Activated CD8-positive, alpha-beta T cell treated with anti-CD3 and anti-CD28 coated beads for 36 hours (primary cell): ENCODE results near the gene GPR161. TPM values are rescaled to one million over a fixed set of nuclear protein-coding genes. Genes with fewer than 3 reads are reported as not detected.

ENCODE experiments used
- ATAC-seq: fragments of 200-7000 bp; cut with Tn5 transposase; one replicate; pipeline ENCODE4 v1.10.0; 2021; ENCODE audit warnings: mild to moderate bottlenecking, moderate library complexity
- CTCF ChIA-PET: fragments of 350-600 bp; sonication (Branson Sonifier 250); formaldehyde crosslinking; loops from one replicate; lab custom pipeline; 2021; ENCODE audit warnings: antibody characterized with exemption; lab: Charles Lee
- POLR2A ChIA-PET: fragments of 350-600 bp; sonication (Branson Sonifier 250); formaldehyde crosslinking; loops from one replicate; lab custom pipeline; 2021; ENCODE audit warnings: antibody characterized with exemption; lab: Charles Lee
- DNase-seq: peaks from one replicate; pipeline ENCODE4 v3.0.0-alpha.2; 2020
- H3K27ac Mint-ChIP-seq: one replicate; pipeline ENCODE4 v1.8.0; 2021; ENCODE audit warnings: mild to moderate bottlenecking, mixed read lengths
- H3K27me3 Mint-ChIP-seq: one replicate; pipeline ENCODE4 v1.8.0; 2021; ENCODE audit warnings: mixed read lengths
- H3K36me3 Mint-ChIP-seq: one replicate; pipeline ENCODE4 v1.8.0; 2021; ENCODE audit warnings: low read depth, mixed read lengths
- H3K4me1 Mint-ChIP-seq: one replicate; pipeline ENCODE4 v1.8.0; 2021; ENCODE audit warnings: low read depth, mixed read lengths
- H3K4me3 Mint-ChIP-seq: one replicate; pipeline ENCODE4 v1.8.0; 2021; ENCODE audit warnings: mild to moderate bottlenecking, moderate library complexity, mixed read lengths
- H3K9me3 Mint-ChIP-seq: one replicate; pipeline ENCODE4 v1.8.0; 2021; ENCODE audit warnings: mixed read lengths
- intact Hi-C: fragments of 100-400 bp; cut with micrococcal nuclease; formaldehyde crosslinking; loops from one replicate; pipeline ENCODE4 v1.10.0; 2022
- total RNA-seq, 2 experiments: library from RNA; stranded (reverse); gene quantifications; one replicate each; pipeline ENCODE4 v1.2.3, GENCODE V29; 2021
- TF ChIP-seq, protein P1 (sequence below): fragments of 200-600 bp; IDR thresholded peaks from one replicate; pipeline ENCODE4 v1.8.0; 2022; ENCODE audit warnings: antibody characterized with exemption, mild to moderate bottlenecking

GPR161 gene
- total RNA-seq, 2 experiments from 2014 or later = 0.16 to 0.20 TPM

- POLR2A ChIA-PET = no interaction called here
- intact Hi-C loops = no loop called here
- ATAC-seq = no peak
Measured at GRCh38 chr1:168102487-168102886, 34.2 kb downstream of the GPR161 start.

GRCh38 chr1:168101336-168101735 lies 35.4 kb downstream of the GPR161 start:
- intact Hi-C loops = no loop called here
- H3K27me3 Mint-ChIP-seq = no peaks in the 10 kb centered on the region
- H3K9me3 Mint-ChIP-seq = no peaks in the 10 kb centered on the region
- CTCF ChIA-PET = interaction anchor here (8.3 kb wide), 1 partner anchor 18 kb away, joined by 52 read pairs; no protein-coding TSS in a partner anchor
- DNase-seq (no peak), ATAC-seq (no peak)
- H3K27ac Mint-ChIP-seq = no peak overlapping the region
- H3K4me1 Mint-ChIP-seq = no peaks in the 10 kb centered on the region
- no peaks in the 10 kb centered on the region for H3K36me3 Mint-ChIP-seq
- POLR2A ChIA-PET = interaction anchor here (1.2 kb wide), 1 partner anchor 14 kb away, joined by 3 read pairs; no protein-coding TSS in a partner anchor
- no peak overlapping the region for H3K4me3 Mint-ChIP-seq
- TF ChIP-seq, protein P1, sequence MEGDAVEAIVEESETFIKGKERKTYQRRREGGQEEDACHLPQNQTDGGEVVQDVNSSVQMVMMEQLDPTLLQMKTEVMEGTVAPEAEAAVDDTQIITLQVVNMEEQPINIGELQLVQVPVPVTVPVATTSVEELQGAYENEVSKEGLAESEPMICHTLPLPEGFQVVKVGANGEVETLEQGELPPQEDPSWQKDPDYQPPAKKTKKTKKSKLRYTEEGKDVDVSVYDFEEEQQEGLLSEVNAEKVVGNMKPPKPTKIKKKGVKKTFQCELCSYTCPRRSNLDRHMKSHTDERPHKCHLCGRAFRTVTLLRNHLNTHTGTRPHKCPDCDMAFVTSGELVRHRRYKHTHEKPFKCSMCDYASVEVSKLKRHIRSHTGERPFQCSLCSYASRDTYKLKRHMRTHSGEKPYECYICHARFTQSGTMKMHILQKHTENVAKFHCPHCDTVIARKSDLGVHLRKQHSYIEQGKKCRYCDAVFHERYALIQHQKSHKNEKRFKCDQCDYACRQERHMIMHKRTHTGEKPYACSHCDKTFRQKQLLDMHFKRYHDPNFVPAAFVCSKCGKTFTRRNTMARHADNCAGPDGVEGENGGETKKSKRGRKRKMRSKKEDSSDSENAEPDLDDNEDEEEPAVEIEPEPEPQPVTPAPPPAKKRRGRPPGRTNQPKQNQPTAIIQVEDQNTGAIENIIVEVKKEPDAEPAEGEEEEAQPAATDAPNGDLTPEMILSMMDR = no peak

More at GRCh38 chr1:168102487-168102886, 34.2 kb downstream of the GPR161 start:
- no peaks in the 10 kb centered on the region for H3K9me3 Mint-ChIP-seq
- CTCF ChIA-PET = interaction anchor here (0.9 to 8.3 kb wide), 3 partner anchors 12 to 43 kb away, joined by 3 to 52 read pairs (median 4); no protein-coding TSS in a partner anchor
- TF ChIP-seq, protein P1 = no peak
- no peaks in the 10 kb centered on the region for H3K4me1 Mint-ChIP-seq
- no peak overlapping the region for H3K27ac Mint-ChIP-seq
- no peaks in the 10 kb centered on the region for H3K27me3 Mint-ChIP-seq
- H3K4me3 Mint-ChIP-seq = no peak overlapping the region
- H3K36me3 Mint-ChIP-seq = no peaks in the 10 kb centered on the region
- DNase-seq = no peak

DNA sequence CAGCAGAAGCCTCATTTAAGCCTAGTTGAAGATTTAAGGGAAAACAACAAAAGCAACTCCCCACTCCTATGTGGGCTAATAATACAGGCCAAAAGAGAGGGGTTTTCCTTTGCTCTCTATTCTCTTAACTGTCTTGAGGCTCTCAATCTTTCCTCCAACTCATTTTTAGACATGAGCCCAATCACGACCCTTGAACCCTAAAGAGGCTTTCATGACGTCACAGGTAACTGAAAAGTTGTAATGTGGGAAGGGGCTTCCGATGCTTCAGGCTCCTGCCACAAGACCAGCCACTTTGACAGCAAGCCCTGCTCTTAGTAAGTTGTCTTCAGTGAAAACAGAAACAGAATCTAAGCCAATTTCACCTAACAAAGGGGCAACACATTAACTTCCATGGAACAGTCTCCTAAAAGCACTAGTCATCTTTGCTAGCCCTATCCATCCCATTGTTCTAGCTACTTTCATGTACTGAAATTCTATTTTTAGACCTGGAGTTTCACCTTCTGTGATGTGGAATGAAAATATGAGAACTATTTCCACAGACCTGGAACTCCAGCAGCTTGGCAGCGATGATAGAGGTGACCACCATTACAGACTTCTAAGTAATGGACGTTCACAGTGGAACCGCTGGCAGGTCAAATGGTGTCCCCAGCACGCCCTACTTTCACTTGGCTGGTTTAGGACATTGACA lies 36.3 kb downstream of the GPR161 start:
- no peaks in the 10 kb centered on the region for H3K9me3 Mint-ChIP-seq
- H3K27me3 Mint-ChIP-seq = no peaks in the 10 kb centered on the region
- no peak for DNase-seq
- H3K4me3 Mint-ChIP-seq = no peak overlapping the region
- no peak for ATAC-seq
- TF ChIP-seq, protein P1 = no peak
- intact Hi-C loops = no loop called here
- CTCF ChIA-PET = interaction anchor here (8.3 kb wide), 1 partner anchor 17 kb away, joined by 52 read pairs; no protein-coding TSS in a partner anchor
- H3K4me1 Mint-ChIP-seq = no peaks in the 10 kb centered on the region
- H3K36me3 Mint-ChIP-seq = no peaks in the 10 kb centered on the region
- no peak overlapping the region for H3K27ac Mint-ChIP-seq
- POLR2A ChIA-PET = interaction anchor here (1.2 kb wide), 2 partner anchors 15 to 41 kb away, joined by 3 to 4 read pairs; no protein-coding TSS in a partner anchor

DNA sequence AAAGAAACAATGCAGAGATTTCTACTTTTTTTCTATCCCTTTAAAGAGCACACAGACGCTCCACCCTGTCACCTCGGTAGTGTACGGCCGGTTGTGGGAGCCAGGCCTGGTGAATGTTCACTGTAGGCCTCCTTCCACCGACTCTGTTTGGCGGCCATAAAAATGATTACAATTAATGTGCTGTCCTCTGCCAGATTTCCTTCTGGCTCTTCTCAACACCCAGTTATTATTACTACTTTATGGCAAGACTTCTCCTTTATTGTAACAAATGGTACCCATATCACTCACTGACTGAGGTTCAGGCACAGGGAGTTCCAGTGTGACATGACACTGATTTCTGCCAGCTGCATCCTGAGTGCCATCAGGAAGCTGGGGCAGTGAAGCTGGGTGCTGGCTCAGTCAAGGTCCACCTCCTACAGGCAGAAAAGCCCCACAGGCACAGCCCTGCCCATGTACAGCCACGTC lies 37.4 kb downstream of the GPR161 start:
- H3K27ac Mint-ChIP-seq = no peak overlapping the region
- H3K9me3 Mint-ChIP-seq = no peaks in the 10 kb centered on the region
- DNase-seq (no peak), ATAC-seq (no peak)
- no peak overlapping the region for H3K4me3 Mint-ChIP-seq
- ChIA-PET POLR2A (interaction anchor here (1.2 kb wide), 1 partner anchor 42 kb away, joined by 4 read pairs; no protein-coding TSS in a partner anchor), CTCF (interaction anchor here (8.3 kb wide), 1 partner anchor 16 kb away, joined by 52 read pairs; no protein-coding TSS in a partner anchor)
- intact Hi-C loops = no loop called here
- TF ChIP-seq, protein P1 = no peak
- H3K36me3 Mint-ChIP-seq = no peaks in the 10 kb centered on the region
- H3K27me3 Mint-ChIP-seq = no peaks in the 10 kb centered on the region
- no peaks in the 10 kb centered on the region for H3K4me1 Mint-ChIP-seq
